HG03442 (cell line): ENCODE data around the gene LAS1L.
"Not testable (repeated sequence)": the region's sequence is repeated elsewhere in the genome, so short reads cannot be mapped to it uniquely, and the experiment has no call there.

Experiments
- ATAC-seq: cut with Tn5 transposase; IDR thresholded peaks from one replicate; pipeline ENCODE4 v1.9.1; 2021; ENCODE audit warnings: mild to moderate bottlenecking, moderate library complexity; ENCODE audit not compliant: unreplicated experiment

LAS1L gene

GRCh38 chrX:65518980-65519379 is 15.6 kb downstream of the LAS1L start:
- not testable (repeated sequence) for ATAC-seq

GRCh38 chrX:65517923-65518322 is 16.7 kb downstream of the LAS1L start:
- no peak for ATAC-seq

- no peak for ATAC-seq
Measured at GRCh38 chrX:65516756-65517155, 17.8 kb downstream of the LAS1L start.

- no peak for ATAC-seq
Measured at GRCh38 chrX:65513610-65514009, 21.0 kb downstream of the LAS1L start.

GRCh38 chrX:65509400-65509799 is 25.2 kb downstream of the LAS1L start:
- no peak for ATAC-seq

- ATAC-seq, result no peak
Measured at GRCh38 chrX:65508851-65509250, 25.7 kb downstream of the LAS1L start.

- no peak for ATAC-seq
Measured at GRCh38 chrX:65502618-65503017, 32.0 kb downstream of the LAS1L start.

GRCh38 chrX:65493431-65493830 is 41.2 kb downstream of the LAS1L start:
- no peak for ATAC-seq

- no peak for ATAC-seq
Measured at GRCh38 chrX:65491620-65492019, 43.0 kb downstream of the LAS1L start.

GRCh38 chrX:65488495-65488894 is 46.1 kb downstream of the LAS1L start:
- ATAC-seq, result no peak

- ATAC-seq, result no peak
Measured at GRCh38 chrX:65480960-65481359, 53.6 kb downstream of the LAS1L start.

GRCh38 chrX:65479102-65479501 is 55.5 kb downstream of the LAS1L start:
- ATAC-seq, result not testable (repeated sequence)

- no peak for ATAC-seq
Measured at GRCh38 chrX:65476564-65476963, 58.0 kb downstream of the LAS1L start.

GRCh38 chrX:65463550-65463949 is 71.0 kb downstream of the LAS1L start:
- ATAC-seq, result no peak
